Uterus (tissue), 4 donors: ENCODE results near the gene RNF144A. TPM values are rescaled to one million over a fixed set of nuclear protein-coding genes. Genes with fewer than 3 reads are reported as not detected.

Experiments used
- DNase-seq, 2 donors: peaks; one replicate each; pipeline ENCODE4 v3.0.0-alpha.2; 2019 to 2020
- H3K27ac ChIP-seq, 2 donors: fragments of 200-600 bp; sonication (generic); 1 replicate in 1 of 2; 2 replicates in 1 of 2; pipeline ENCODE4 v1.5.1; 2016 to 2018
- H3K27me3 ChIP-seq, 2 donors: fragments of 200-600 bp; sonication (generic); one replicate each; pipeline ENCODE4 v1.5.1; 2018 to 2019; ENCODE audit warnings: control low read depth in 1 of 2
- H3K36me3 ChIP-seq, 2 donors: fragments of 200-600 bp; sonication (generic); one replicate each; pipeline ENCODE4 v1.5.1; 2019; ENCODE audit warnings: control low read depth in 1 of 2
- H3K4me1 ChIP-seq, 2 donors: fragments of 200-600 bp; sonication (generic); one replicate each; pipeline ENCODE4 v1.5.1; 2018 to 2019; ENCODE audit warnings: control low read depth in 1 of 2
- H3K4me3 ChIP-seq, 2 donors: fragments of 200-600 bp; sonication (generic); 1 replicate in 1 of 2; 2 replicates in 1 of 2; pipeline ENCODE4 v1.5.1; 2018 to 2019; ENCODE audit warnings: mild to moderate bottlenecking in 1 of 2
- H3K9me3 ChIP-seq, 2 donors: fragments of 200-600 bp; sonication (generic); one replicate each; pipeline ENCODE4 v1.5.1; 2019; ENCODE audit warnings: control low read depth in 1 of 2
- CTCF ChIP-seq, 4 experiments: fragments of 200-600 bp in 2 of 4; fragments of 450-650 bp in 2 of 4; sonication (generic) in 2 of 4; IDR thresholded peaks; one replicate each; pipeline ENCODE4 v1.5.1; 2016 to 2019; ENCODE audit warnings: antibody characterized with exemption in 4 of 4, mild to moderate bottlenecking in 2 of 4, moderate library complexity in 1 of 4
- POLR2A ChIP-seq, 2 donors: fragments of 450-650 bp; IDR thresholded peaks; one replicate each; pipeline ENCODE4 v1.6.1; 2016; ENCODE audit warnings: antibody characterized with exemption in 2 of 2, mild to moderate bottlenecking in 1 of 2, moderate library complexity in 1 of 2
- intact Hi-C: fragments of 100-400 bp; cut with DNase I; formaldehyde crosslinking; loops from one replicate; pipeline ENCODE4 v1.15.1; 2023; ENCODE audit warnings: low total_unique reads
- total RNA-seq, 4 donors: library from RNA; depleted of rRNA in 3 of 4; stranded (reverse); fragments of >200 nt in 3 of 4; gene quantifications; one replicate each; pipeline versions ENCODE4 v1.1.0 to v1.2.4, GENCODE V29; 2014 to 2023
- donor health status: DM: yes; HTN: yes; CAD: no.

Gene RNF144A
- total RNA-seq, 4 donors from 2014 or later: 22.5 to 103 (median 63.0) TPM

GRCh38 chr2:7040547-7040946 is 123.3 kb downstream of the RNF144A start:
- intact Hi-C loops: loop anchor here (10.0 kb wide), 1 partner anchor 146 kb away; no protein-coding TSS in a partner anchor
- H3K9me3 ChIP-seq: no peaks in the 10 kb centered on the region
- TF ChIP-seq CTCF (IDR thresholded peaks at IDR 0.05) (no peak), POLR2A (IDR thresholded peaks at IDR 0.05) (no peak)

GRCh38 chr2:7041421-7041820 is 124.2 kb downstream of the RNF144A start:
- Histone ChIP-seq H3K36me3 (no peaks in the 10 kb centered on the region), H3K4me1 (peaks cover 0 to 5% of the 10 kb centered on the region in 2 donors), H3K4me3 (no peak overlapping the region), H3K9me3 (no peaks in the 10 kb centered on the region), H3K27me3 (no peaks in the 10 kb centered on the region), H3K27ac (no peak overlapping the region)
- no peak for TF ChIP-seq POLR2A (IDR thresholded peaks at IDR 0.05)
- no peak for TF ChIP-seq CTCF (IDR thresholded peaks at IDR 0.05)
- no peak for DNase-seq
- intact Hi-C loops: loop anchor here (10.0 kb wide), 1 partner anchor 147 kb away; no protein-coding TSS in a partner anchor

More at GRCh38 chr2:7040547-7040946, 123.3 kb downstream of the RNF144A start:
- Histone ChIP-seq H3K36me3 (no peaks in the 10 kb centered on the region), H3K27me3 (no peaks in the 10 kb centered on the region), H3K4me1 (peaks cover 0 to 5% of the 10 kb centered on the region in 2 donors), H3K4me3 (no peak overlapping the region), H3K27ac (no peak overlapping the region)
- DNase-seq: no peak

- TF ChIP-seq POLR2A (IDR thresholded peaks at IDR 0.05) (no peak), CTCF (IDR thresholded peaks at IDR 0.05) (no peak)
- Histone ChIP-seq H3K4me1 (peaks cover 0 to 5% of the 10 kb centered on the region in 2 donors), H3K9me3 (no peaks in the 10 kb centered on the region), H3K27me3 (no peaks in the 10 kb centered on the region), H3K27ac (peak overlapping the region; percentile 22 to 24), H3K36me3 (no peaks in the 10 kb centered on the region), H3K4me3 (no peak overlapping the region)
- DNase-seq: no peak
- intact Hi-C loops: loop anchor here (10.0 kb wide), 1 partner anchor 149 kb away; no protein-coding TSS in a partner anchor
Observed at GRCh38 chr2:7043690-7044089, 126.5 kb downstream of the RNF144A start.

GRCh38 chr2:7044253-7045250 is 127.3 kb downstream of the RNF144A start:
- Histone ChIP-seq H3K27ac (peak overlapping the region; percentile 22 to 24), H3K27me3 (no peaks in the 10 kb centered on the region), H3K4me3 (no peak overlapping the region), H3K4me1 (peaks cover 0 to 5% of the 10 kb centered on the region in 2 donors), H3K9me3 (no peaks in the 10 kb centered on the region), H3K36me3 (no peaks in the 10 kb centered on the region)
- intact Hi-C loops: loop anchor here (10.0 kb wide), 1 partner anchor 150 kb away; no protein-coding TSS in a partner anchor
- TF ChIP-seq CTCF (IDR thresholded peaks at IDR 0.05): peak; percentile 84 to 95 (median 86)
- TF ChIP-seq POLR2A (IDR thresholded peaks at IDR 0.05): no peak
- peak; percentile 76 to 79 for DNase-seq
